Measurements from ENCODE around the gene TNFAIP1. TPM values are rescaled to one million over a fixed set of nuclear protein-coding genes. Genes with fewer than 3 reads are reported as not detected.

TNFAIP1 gene
- total RNA-seq, 2 experiments from 2014 or later: 24.4 to 27.3 TPM

DNA sequence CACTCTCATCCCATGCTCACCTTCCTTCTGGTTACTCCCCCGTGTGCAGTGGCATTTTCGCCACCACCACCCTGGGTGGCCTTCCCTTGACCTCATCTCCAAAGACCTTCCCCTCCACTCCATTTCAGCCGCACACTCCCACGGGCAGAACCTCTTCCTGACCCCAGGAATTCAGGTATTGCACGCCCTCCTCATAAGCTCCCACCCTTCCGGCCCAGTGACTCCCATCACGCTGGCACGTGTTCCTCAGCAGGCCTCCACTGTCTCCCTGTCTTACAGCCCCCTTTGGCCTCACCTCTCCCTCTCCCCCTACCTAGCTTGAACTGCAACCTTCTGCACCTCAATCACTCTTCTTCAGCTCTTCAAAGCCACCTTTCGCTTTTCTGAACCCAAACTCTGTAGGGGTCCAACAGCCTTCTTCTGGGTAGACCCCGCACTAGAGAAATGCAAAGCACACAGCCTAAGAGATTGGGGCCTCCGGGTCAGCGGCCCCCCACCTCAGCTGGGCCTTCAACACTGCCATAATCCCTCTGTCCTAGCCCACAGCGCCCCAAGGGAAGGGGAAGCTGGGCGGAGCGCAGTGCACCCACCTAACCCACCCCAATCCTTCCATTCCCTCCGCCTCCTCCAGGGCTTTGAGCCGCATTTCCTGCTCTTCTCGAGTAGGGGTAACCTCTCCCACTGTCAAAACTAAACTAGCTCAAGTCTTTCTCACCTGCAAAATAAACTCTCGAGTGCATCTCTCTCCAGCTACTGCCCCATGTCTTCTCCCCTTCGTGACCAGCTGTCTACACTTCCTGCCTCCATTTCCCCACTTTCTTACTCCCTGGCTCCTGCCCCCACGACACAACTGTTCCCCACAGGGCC, 18.2 kb upstream of the TNFAIP1 start:
- no peaks in the 10 kb centered on the region for H3K9me3 Mint-ChIP-seq
- CTCF ChIA-PET: interaction anchor here (0.6 to 1.2 kb wide), 4 partner anchors 18 to 424 kb away, joined by 3 to 6 read pairs (median 3); partner anchors contain the start of genes IFT20, LYRM9 and TNFAIP1
- H3K27me3 Mint-ChIP-seq: no peaks in the 10 kb centered on the region
- H3K36me3 Mint-ChIP-seq: peaks cover 12% of the 10 kb centered on the region
- peak overlapping the region; percentile 82 for H3K4me3 Mint-ChIP-seq
- no peak for DNase-seq
- peaks cover 22% of the 10 kb centered on the region for H3K4me1 Mint-ChIP-seq (ENCODE audit: low read depth)
- intact Hi-C loops (cut with micrococcal nuclease): loop anchor here (5.0 kb wide), 2 partner anchors 40 to 275 kb away; partner anchors contain the start of gene NLK
- H3K27ac Mint-ChIP-seq: no peak overlapping the region
- POLR2A ChIA-PET: interaction anchor here (1.4 to 4.0 kb wide), 3 partner anchors 18 to 40 kb away, joined by 6 to 21 read pairs (median 8); partner anchors contain the start of genes IFT20, POLDIP2 and TNFAIP1

GRCh38 chr17:28317966-28318758, 17.4 kb upstream of the TNFAIP1 start:
- no peak for DNase-seq
- Mint-ChIP-seq H3K4me1 (ENCODE audit: low read depth) (peaks cover 22% of the 10 kb centered on the region), H3K27me3 (no peaks in the 10 kb centered on the region), H3K36me3 (peaks cover 12% of the 10 kb centered on the region), H3K27ac (peak overlapping the region; percentile 42), H3K4me3 (peak overlapping the region; percentile 82), H3K9me3 (no peaks in the 10 kb centered on the region)
- POLR2A ChIA-PET: interaction anchor here (1.4 to 4.0 kb wide), 3 partner anchors 18 to 39 kb away, joined by 6 to 21 read pairs (median 8); partner anchors contain the start of genes IFT20, POLDIP2 and TNFAIP1
- CTCF ChIA-PET: interaction anchor here (0.6 to 1.2 kb wide), 7 partner anchors 17 to 425 kb away, joined by 3 to 6 read pairs (median 3); partner anchors contain the start of genes IFT20, LYRM9 and TNFAIP1
- intact Hi-C loops (cut with micrococcal nuclease): loop anchor here (5.0 kb wide), 2 partner anchors 41 to 276 kb away; partner anchors contain the start of gene NLK

- peak within 1 kb of the TSS; percentile 42 for H3K27ac Mint-ChIP-seq
- POLR2A ChIA-PET: interaction anchor here (0.6 to 4.0 kb wide), 6 partner anchors 12 to 38 kb away, joined by 3 to 21 read pairs (median 4); partner anchors contain the start of genes IFT20, POLDIP2 and TNFAIP1
These were observed 16.6 kb upstream of the TNFAIP1 start, which contains the start of gene TMEM97 for GRCh38 chr17:28318759-28319597. TSS of gene TMEM97 (plus strand) at chr17:28319200. CDS start at chr17:28319240, 40 bp downstream.

GRCh38 chr17:28319598-28319935, 16.0 kb upstream of the TNFAIP1 start:
- Mint-ChIP-seq H3K27me3 (no peaks in the 10 kb centered on the region), H3K4me1 (ENCODE audit: low read depth) (peaks cover 22% of the 10 kb centered on the region), H3K36me3 (peaks cover 12% of the 10 kb centered on the region), H3K27ac (peak overlapping the region; percentile 42), H3K4me3 (peak overlapping the region; percentile 82), H3K9me3 (no peaks in the 10 kb centered on the region)
- DNase-seq: no peak
- ChIA-PET CTCF (interaction anchor here (1.1 to 2.5 kb wide), 4 partner anchors 15 to 514 kb away, joined by 3 to 13 read pairs (median 3); partner anchors contain the start of genes IFT20 and TNFAIP1), POLR2A (interaction anchor here (1.0 to 4.0 kb wide), 4 partner anchors 11 to 38 kb away, joined by 3 to 21 read pairs (median 3); partner anchors contain the start of genes IFT20, POLDIP2 and TNFAIP1)
- intact Hi-C loops (cut with micrococcal nuclease): loop anchor here (1.0 to 5.0 kb wide), 4 partner anchors 16 to 277 kb away; partner anchors contain the start of genes IFT20, NLK, SARM1 and TNFAIP1

More at GRCh38 chr17:28318759-28319597, 16.6 kb upstream of the TNFAIP1 start, which contains the start of gene TMEM97:
- Mint-ChIP-seq H3K9me3 (no peaks in the 10 kb centered on the region), H3K36me3 (peaks cover 12% of the 10 kb centered on the region), H3K4me1 (ENCODE audit: low read depth) (peaks cover 22% of the 10 kb centered on the region), H3K27me3 (no peaks in the 10 kb centered on the region), H3K4me3 (peak within 1 kb of the TSS; percentile 82)
- DNase-seq: peak; percentile 96
- intact Hi-C loops (cut with micrococcal nuclease): loop anchor here (1.0 to 5.0 kb wide), 4 partner anchors 16 to 277 kb away; partner anchors contain the start of genes IFT20, NLK, SARM1 and TNFAIP1
- CTCF ChIA-PET: interaction anchor here (0.6 to 2.5 kb wide), 9 partner anchors 16 to 513 kb away, joined by 3 to 13 read pairs (median 3); partner anchors contain the start of genes IFT20 and TNFAIP1

- POLR2A ChIA-PET: interaction anchor here (1.0 to 4.0 kb wide), 4 partner anchors 10 to 37 kb away, joined by 3 to 21 read pairs (median 3); partner anchors contain the start of genes IFT20, POLDIP2 and TNFAIP1
- no peaks in the 10 kb centered on the region for H3K9me3 Mint-ChIP-seq
- intact Hi-C loops (cut with micrococcal nuclease): no loop called here
These were observed 15.1 kb upstream of the TNFAIP1 start for GRCh38 chr17:28320215-28321061.

GRCh38 chr17:28324267-28324745, 11.3 kb upstream of the TNFAIP1 start:
- Mint-ChIP-seq H3K4me1 (ENCODE audit: low read depth) (peaks cover 39% of the 10 kb centered on the region), H3K36me3 (peaks cover 37% of the 10 kb centered on the region), H3K9me3 (no peaks in the 10 kb centered on the region), H3K27ac (no peak overlapping the region), H3K4me3 (no peak overlapping the region), H3K27me3 (no peaks in the 10 kb centered on the region)
- DNase-seq: no peak
- ChIA-PET CTCF (interaction anchor here (1.6 kb wide), 1 partner anchor 91 kb away, joined by 3 read pairs; no protein-coding TSS in a partner anchor), POLR2A (no interaction called here)
- intact Hi-C loops (cut with micrococcal nuclease): no loop called here

More at GRCh38 chr17:28320215-28321061, 15.1 kb upstream of the TNFAIP1 start:
- Mint-ChIP-seq H3K27ac (peak overlapping the region; percentile 6), H3K4me3 (peak overlapping the region; percentile 82), H3K27me3 (no peaks in the 10 kb centered on the region), H3K4me1 (ENCODE audit: low read depth) (peaks cover 22% of the 10 kb centered on the region), H3K36me3 (peaks cover 12% of the 10 kb centered on the region)
- CTCF ChIA-PET: interaction anchor here (2.5 kb wide), 1 partner anchor 14 kb away, joined by 13 read pairs; the partner anchor contains the start of genes IFT20 and TNFAIP1
- no peak for DNase-seq

DNA sequence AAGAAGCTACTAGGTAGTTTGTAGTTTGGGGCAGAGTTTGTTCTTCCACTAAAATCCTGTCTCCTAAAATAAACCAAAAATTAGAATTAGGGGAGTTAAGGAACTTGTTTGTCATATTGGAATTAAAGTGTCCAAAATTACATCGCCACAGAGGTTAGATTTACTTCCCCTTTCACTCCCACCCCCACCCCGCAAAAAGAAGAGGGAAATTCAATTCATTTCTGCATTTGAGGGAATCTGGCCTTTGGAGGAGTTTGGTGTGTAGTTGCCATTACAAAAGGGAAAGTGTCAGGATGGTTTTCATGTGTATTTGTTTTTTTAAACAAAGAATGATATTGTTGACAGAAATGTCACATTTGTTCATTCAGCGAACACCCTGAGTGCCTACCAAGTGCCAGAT, 10.8 kb upstream of the TNFAIP1 start:
- POLR2A ChIA-PET: no interaction called here
- Mint-ChIP-seq H3K36me3 (peaks cover 37% of the 10 kb centered on the region), H3K27ac (no peak overlapping the region), H3K4me1 (ENCODE audit: low read depth) (peaks cover 39% of the 10 kb centered on the region), H3K27me3 (no peaks in the 10 kb centered on the region), H3K4me3 (no peak overlapping the region), H3K9me3 (no peaks in the 10 kb centered on the region)
- no peak for DNase-seq
- CTCF ChIA-PET: interaction anchor here (1.6 kb wide), 1 partner anchor 91 kb away, joined by 3 read pairs; no protein-coding TSS in a partner anchor
- intact Hi-C loops (cut with micrococcal nuclease): no loop called here

- peaks cover 35% of the 10 kb centered on the region for H3K4me1 Mint-ChIP-seq (ENCODE audit: low read depth)
- ChIA-PET CTCF (interaction anchor here (1.6 kb wide), 1 partner anchor 92 kb away, joined by 3 read pairs; no protein-coding TSS in a partner anchor), POLR2A (interaction anchor here (1.4 kb wide), 1 partner anchor 10 kb away, joined by 4 read pairs; the partner anchor contains the start of genes IFT20 and TNFAIP1)
- H3K9me3 Mint-ChIP-seq: no peaks in the 10 kb centered on the region
- intact Hi-C loops (cut with micrococcal nuclease): no loop called here
- no peak for DNase-seq
- H3K36me3 Mint-ChIP-seq: peaks cover 34% of the 10 kb centered on the region
- no peaks in the 10 kb centered on the region for H3K27me3 Mint-ChIP-seq
- H3K4me3 Mint-ChIP-seq: no peak overlapping the region
- H3K27ac Mint-ChIP-seq: no peak overlapping the region
These were observed 10.3 kb upstream of the TNFAIP1 start for GRCh38 chr17:28325211-28325610.

DNA sequence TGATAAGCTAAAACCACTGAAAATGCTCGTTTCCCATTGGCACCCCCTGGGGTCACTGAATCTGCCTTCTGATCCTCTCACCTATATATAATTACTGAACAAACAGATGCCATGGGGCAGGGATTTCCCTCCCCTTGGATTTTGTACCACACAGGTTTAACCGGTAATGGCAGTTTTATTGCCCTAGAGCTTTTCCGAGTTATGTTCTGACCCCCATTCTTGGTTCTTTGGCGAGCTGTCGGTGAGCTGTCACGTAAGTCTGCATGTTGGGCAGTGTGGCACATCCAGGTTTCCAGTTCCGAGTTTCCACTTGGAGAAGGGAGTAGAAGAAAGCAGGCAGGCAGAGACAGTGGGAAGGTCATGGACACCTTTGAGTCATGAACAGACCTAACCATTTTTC, 9.4 kb upstream of the TNFAIP1 start:
- intact Hi-C loops (cut with micrococcal nuclease): no loop called here
- Mint-ChIP-seq H3K27ac (no peak overlapping the region), H3K4me3 (no peak overlapping the region), H3K36me3 (peaks cover 30% of the 10 kb centered on the region), H3K27me3 (no peaks in the 10 kb centered on the region), H3K4me1 (ENCODE audit: low read depth) (peaks cover 28% of the 10 kb centered on the region), H3K9me3 (no peaks in the 10 kb centered on the region)
- no peak for DNase-seq
- ChIA-PET POLR2A (interaction anchor here (1.4 kb wide), 1 partner anchor 9 kb away, joined by 4 read pairs; the partner anchor contains the start of genes IFT20 and TNFAIP1), CTCF (interaction anchor here (1.0 to 1.6 kb wide), 2 partner anchors 10 to 93 kb away, joined by 3 read pairs; partner anchors contain the start of genes IFT20 and TNFAIP1)
